Fibroblast of pulmonary artery (primary cell): Measurements from ENCODE around the gene MANSC1.

Source experiments
- DNase-seq: peaks from one replicate; pipeline ENCODE4 v3.0.0-alpha.2; 2010; ENCODE audit warnings: low read depth
- H3K4me3 ChIP-seq: replicated peaks from 2 replicates; pipeline ENCODE4 v1.5.1; 2011; ENCODE audit warnings: low read depth, mild to moderate bottlenecking, control low read depth, low read length, moderate library complexity
- CTCF ChIP-seq: IDR thresholded peaks from 2 replicates; pipeline ENCODE4 v1.5.1; 2011; ENCODE audit warnings: mild to moderate bottlenecking, control low read depth, low read length, inconsistent platforms; ENCODE audit errors: missing control alignments

The MANSC1 gene

GRCh38 chr12:12365446-12365802, 15.4 kb upstream of the MANSC1 start:
- DNase-seq, result no peak
- no peak for TF ChIP-seq CTCF
- no peak overlapping the region for H3K4me3 ChIP-seq

- TF ChIP-seq CTCF, result no peak
- H3K4me3 ChIP-seq, result no peak overlapping the region
- DNase-seq, result no peak
Measured at GRCh38 chr12:12364787-12365445, 14.9 kb upstream of the MANSC1 start.

- H3K4me3 ChIP-seq, result peak overlapping the region; percentile 86
- DNase-seq, result no peak
- TF ChIP-seq CTCF, result no peak
Measured at GRCh38 chr12:12358528-12358927, 8.5 kb upstream of the MANSC1 start.

GRCh38 chr12:12357719-12358461, 7.8 kb upstream of the MANSC1 start:
- no peak for DNase-seq
- TF ChIP-seq CTCF, result no peak
- H3K4me3 ChIP-seq, result peak overlapping the region; percentile 86

GRCh38 chr12:12356896-12357718, 7.1 kb upstream of the MANSC1 start, which contains the start of gene BORCS5:
TSS of gene BORCS5 (plus strand) at chr12:12357078. CDS start at chr12:12357452, 374 bp downstream.
- peak; percentile 24 for TF ChIP-seq CTCF
- DNase-seq, result peak; percentile 91
- H3K4me3 ChIP-seq, result peak within 1 kb of the TSS; percentile 86

- TF ChIP-seq CTCF, result no peak
- no peak for DNase-seq
- peak overlapping the region; percentile 86 for H3K4me3 ChIP-seq
Measured at GRCh38 chr12:12356467-12356895, 6.4 kb upstream of the MANSC1 start.
